ENCODE measurements around the gene DGKH.
"Not testable (repeated sequence)": the region's sequence is repeated elsewhere in the genome, so short reads cannot be mapped to it uniquely, and the experiment has no call there.

DGKH gene

GRCh38 chr13:42140494-42140893 lies 92.0 kb downstream of the DGKH start:
- no peak for DNase-seq (ENCODE audit: low read depth)
- H3K4me3 ChIP-seq (ENCODE audit: low read length): no peak overlapping the region
- TF ChIP-seq, protein P1, sequence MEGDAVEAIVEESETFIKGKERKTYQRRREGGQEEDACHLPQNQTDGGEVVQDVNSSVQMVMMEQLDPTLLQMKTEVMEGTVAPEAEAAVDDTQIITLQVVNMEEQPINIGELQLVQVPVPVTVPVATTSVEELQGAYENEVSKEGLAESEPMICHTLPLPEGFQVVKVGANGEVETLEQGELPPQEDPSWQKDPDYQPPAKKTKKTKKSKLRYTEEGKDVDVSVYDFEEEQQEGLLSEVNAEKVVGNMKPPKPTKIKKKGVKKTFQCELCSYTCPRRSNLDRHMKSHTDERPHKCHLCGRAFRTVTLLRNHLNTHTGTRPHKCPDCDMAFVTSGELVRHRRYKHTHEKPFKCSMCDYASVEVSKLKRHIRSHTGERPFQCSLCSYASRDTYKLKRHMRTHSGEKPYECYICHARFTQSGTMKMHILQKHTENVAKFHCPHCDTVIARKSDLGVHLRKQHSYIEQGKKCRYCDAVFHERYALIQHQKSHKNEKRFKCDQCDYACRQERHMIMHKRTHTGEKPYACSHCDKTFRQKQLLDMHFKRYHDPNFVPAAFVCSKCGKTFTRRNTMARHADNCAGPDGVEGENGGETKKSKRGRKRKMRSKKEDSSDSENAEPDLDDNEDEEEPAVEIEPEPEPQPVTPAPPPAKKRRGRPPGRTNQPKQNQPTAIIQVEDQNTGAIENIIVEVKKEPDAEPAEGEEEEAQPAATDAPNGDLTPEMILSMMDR (conservative IDR thresholded peaks at IDR 0.05; ENCODE audit: low read depth, low read length): no peak

DNA sequence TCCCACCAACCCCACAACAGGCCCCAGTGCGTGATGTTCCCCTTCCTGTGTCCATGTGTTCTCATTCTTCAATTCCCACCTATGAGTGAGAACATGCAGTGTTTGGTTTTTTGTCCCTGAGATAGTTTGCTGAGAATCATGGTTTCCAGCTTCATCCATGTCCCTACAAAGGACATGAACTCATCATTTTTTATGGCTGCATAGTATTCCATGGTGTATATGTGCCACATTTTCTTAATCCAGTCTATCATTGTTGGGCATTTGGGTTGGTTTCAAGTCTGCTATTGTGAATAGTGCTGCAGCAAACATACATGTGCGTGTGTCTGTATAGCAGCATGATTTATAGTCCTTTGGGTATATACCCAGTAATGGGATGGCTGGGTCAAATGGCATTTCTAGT lies 92.6 kb downstream of the DGKH start:
- not testable (repeated sequence) for H3K4me3 ChIP-seq (ENCODE audit: low read length); DNase-seq (ENCODE audit: low read depth)

DNA sequence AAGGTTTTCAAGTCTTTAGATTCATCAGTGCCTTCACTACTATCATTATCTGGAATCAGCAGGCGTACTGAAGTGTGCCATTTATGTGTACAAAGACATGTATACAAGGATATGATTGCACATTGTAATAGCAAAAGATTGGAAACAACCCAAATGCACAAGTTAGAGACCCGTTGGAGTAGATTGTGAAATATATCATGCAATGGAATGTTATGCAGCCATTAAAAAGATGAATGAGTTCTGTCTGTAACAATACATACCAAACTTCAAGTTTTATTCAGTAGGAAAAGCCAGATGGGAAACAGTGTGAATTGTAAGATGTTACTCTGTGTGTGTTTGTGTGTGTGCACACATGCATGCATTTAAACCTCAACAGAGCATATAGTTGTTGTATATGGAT lies 97.9 kb downstream of the DGKH start:
- no peak overlapping the region for H3K4me3 ChIP-seq (ENCODE audit: low read length)
- no peak for DNase-seq (ENCODE audit: low read depth)
- TF ChIP-seq, protein P1 (conservative IDR thresholded peaks at IDR 0.05; ENCODE audit: low read depth, low read length): no peak

DNA sequence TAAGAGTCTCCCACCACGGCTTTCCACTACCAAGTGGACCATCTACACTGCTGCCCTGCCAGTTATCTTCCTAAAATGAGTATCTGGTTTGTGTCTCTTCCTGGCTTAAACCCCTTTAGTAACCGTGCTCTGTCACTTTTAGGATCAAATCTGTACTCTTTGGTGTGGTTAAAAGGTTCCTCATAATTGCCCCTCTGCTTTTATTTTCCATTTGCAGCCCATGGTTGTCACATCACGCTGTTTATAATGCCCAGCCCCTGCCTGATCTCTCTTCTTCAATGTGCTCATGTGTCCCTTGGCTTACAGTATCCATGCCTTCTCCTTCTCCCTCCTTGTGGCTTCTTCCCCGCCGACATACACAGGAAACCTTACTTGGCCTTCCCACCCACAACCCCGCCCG lies 100.1 kb downstream of the DGKH start:
- no peak for DNase-seq (ENCODE audit: low read depth)
- H3K4me3 ChIP-seq (ENCODE audit: low read length): no peak overlapping the region
- TF ChIP-seq, protein P1 (conservative IDR thresholded peaks at IDR 0.05; ENCODE audit: low read depth, low read length): no peak

- no peak for DNase-seq (ENCODE audit: low read depth)
- TF ChIP-seq, protein P1 (conservative IDR thresholded peaks at IDR 0.05; ENCODE audit: low read depth, low read length): no peak
- no peak overlapping the region for H3K4me3 ChIP-seq (ENCODE audit: low read length)
These were observed 100.7 kb downstream of the DGKH start for GRCh38 chr13:42149136-42149535.

GRCh38 chr13:42151781-42152180 lies 103.3 kb downstream of the DGKH start:
- no peak for DNase-seq (ENCODE audit: low read depth)
- no peak overlapping the region for H3K4me3 ChIP-seq (ENCODE audit: low read length)
- TF ChIP-seq, protein P1 (conservative IDR thresholded peaks at IDR 0.05; ENCODE audit: low read depth, low read length): no peak

DNA sequence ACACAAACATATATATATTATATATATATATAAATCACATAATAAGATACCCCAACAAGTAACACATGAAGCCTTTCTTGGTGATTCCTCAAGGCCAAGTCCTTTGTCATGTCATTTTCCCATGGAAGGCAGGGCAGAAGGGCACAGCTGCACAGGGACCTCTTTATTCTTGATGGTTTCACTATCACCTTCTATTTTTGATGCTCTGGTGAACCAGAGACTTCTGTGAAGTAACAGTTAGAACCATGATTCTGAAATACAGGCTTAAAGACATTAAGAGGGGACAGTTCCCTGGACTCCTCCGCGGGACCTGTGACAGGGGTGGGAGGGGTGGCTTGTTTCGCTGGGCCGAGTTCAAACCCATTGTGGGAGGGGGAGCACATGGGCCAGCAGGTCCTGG lies 104.0 kb downstream of the DGKH start:
- no peak for DNase-seq (ENCODE audit: low read depth)
- TF ChIP-seq, protein P1 (conservative IDR thresholded peaks at IDR 0.05; ENCODE audit: low read depth, low read length): no peak
- no peak overlapping the region for H3K4me3 ChIP-seq (ENCODE audit: low read length)
